DLD1 (cell line): ENCODE data around the gene ZNF653.
"Not testable (repeated sequence)": the region's sequence is repeated elsewhere in the genome, so short reads cannot be mapped to it uniquely, and the experiment has no call there.

Source experiments
- in situ Hi-C: cut with HindIII; loops from 2 replicates; pipeline ENCODE4 v1.10.0; 2017; ENCODE audit warnings: low sequenced_read_pairs

The ZNF653 gene

DNA sequence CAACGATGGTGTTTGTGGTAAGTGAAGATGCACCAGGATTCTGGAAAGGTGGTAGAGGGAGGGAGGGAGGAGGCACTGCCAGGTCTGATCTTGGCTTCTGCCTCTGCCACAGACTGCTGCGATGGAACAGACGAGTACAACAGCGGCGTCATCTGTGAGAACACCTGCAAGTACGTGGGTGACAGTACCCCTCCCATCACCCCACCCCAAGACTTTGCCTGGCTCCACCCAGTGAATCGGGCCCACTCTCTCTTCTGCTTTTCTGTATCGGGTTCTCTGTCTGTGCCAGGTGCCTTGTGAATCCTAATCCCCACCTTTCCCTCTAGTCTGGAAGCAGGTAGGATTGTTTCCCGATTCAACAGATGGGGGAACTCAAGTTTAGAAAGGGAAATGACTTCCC, 67.7 kb downstream of the ZNF653 start:
- in situ Hi-C loops, result no loop called here

DNA sequence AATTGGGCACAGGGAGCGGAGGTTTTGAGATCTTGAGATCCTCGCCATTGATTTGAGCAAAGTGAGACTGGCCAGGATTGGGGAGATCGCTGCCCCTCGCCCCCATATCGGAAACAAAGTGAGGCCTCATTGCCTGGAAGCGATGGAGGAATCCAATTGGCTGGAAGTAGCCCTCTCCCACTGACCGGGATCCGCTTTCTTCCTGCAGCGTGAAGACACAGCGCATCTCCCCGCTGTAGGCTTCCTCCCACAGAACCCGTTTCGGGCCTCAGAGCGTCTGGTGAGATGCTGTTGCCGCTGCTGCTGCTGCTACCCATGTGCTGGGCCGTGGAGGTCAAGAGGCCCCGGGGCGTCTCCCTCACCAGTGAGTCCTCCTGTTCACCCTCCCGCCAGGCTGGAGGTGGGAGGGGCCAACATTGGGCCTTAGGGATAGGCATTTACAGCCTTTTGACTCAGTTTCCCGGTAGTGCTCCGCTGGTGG, 69.8 kb downstream of the ZNF653 start:
- in situ Hi-C loops, result no loop called here

DNA sequence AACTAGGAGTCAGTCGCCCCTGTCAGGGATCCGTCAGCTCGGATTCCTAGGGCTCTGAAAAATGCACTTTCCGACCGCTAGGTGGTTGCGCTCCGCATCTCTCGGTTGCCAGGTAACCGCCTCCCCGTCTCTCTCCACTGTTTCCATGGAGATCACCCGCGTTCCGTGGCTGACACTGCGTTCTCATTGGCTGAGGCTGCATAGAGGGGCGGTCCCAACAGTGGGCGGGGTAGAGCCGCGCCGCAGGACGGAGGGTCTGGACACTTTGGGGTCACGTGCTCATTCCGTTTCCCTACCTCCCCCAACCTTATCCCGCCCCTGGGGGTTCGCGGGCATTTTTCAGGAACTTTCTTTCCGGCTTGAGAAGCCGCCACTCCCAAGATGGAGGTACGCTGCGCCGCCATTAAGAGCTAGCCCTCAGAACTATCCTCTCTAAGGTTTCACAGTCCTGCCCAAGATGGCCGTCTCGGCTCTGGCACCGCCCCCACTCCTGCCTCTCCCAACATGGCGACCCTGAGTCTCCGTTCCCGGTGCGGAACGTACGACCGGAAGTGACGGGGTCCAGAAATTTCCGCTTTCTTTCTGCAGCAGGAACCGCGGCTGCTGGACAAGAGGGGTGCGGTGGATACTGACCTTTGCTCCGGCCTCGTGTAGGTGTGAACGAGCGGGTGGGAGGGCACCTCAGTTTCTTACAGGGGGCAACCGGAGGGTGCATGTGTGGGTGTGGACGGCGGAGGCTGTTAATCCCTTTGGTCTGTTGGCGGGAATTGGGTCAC, 70.4 kb downstream of the ZNF653 start, which contains the start of the genes ODAD3 and PRKCSH:
Gene ODAD3 (minus strand): TSS at position 65 of the 776 bp plus-strand sequence. CDS start 105 bp downstream, outside the sequence.
Gene PRKCSH (plus strand): TSS at position 579 of the 776 bp plus-strand sequence. CDS start 483 bp downstream, outside the sequence.
- in situ Hi-C loops, result no loop called here

DNA sequence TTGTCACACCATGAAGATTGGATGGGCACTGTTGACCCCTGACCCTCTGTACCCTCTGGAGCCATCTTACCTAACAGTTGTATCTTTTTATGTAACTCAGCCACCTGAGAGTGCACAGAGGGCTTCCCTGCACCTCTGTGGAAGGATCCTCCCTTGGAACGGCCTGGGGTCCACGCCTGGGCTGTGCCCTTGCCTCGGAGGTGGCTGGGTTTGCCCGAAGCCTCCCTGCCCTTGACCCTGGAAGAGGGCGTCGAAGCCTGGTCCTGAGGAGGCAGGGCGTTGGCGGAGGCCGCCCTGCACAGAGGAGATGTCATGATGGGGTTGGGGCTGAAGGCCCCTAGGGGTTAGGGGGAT, 71.0 kb downstream of the ZNF653 start:
- in situ Hi-C loops, result no loop called here

DNA sequence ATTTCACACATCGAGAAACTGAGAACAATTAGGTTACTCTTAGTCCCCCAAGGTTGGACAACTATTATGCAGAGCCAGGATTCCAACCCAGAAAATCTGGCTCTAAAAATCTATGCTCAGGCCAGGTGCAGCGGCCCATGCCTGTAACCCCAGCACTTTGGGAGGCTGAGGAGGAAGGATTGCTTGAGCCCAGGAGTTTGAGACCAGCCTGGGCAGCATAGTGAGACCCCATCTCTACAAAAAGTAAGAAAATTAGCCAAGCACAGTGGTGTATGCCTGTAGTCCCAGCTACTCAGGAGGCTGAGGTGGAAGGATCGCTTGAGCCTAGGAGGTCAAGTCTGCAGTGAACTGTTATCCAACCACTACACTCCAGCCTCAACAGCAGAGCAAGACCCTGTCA, 72.1 kb downstream of the ZNF653 start:
- in situ Hi-C loops, result not testable (repeated sequence)
